SK-N-SH treated with all-trans-retinoic acid at 6 μM for 48 hours (cell line): ENCODE results near the gene MRPL46.

Experiments
- ATAC-seq: fragments of 200-7000 bp; cut with Tn5 transposase; 3 replicates; pipeline ENCODE4 v1.9.1; 2020; ENCODE audit warnings: mild to moderate bottlenecking, moderate library complexity
- ARNTL ChIP-seq: fragments of 450-650 bp; formaldehyde crosslinking; IDR thresholded peaks from 2 replicates; pipeline ENCODE4 v1.5.0; 2020; ENCODE audit warnings: low read depth, mild to moderate bottlenecking, moderate library complexity, borderline replicate concordance
- BACH2 ChIP-seq: fragments of 250-450 bp; sonication (Bioruptor Pico); IDR thresholded peaks from 2 replicates; pipeline ENCODE4 v1.9.0; 2021; ENCODE audit warnings: mild to moderate bottlenecking, borderline replicate concordance
- CSDC2 ChIP-seq: fragments of 250-450 bp; sonication (Bioruptor Pico); IDR thresholded peaks from 2 replicates; pipeline ENCODE4 v1.5.0; 2020; ENCODE audit warnings: mild to moderate bottlenecking, moderate library complexity
- ESRRG ChIP-seq: fragments of 250-450 bp; sonication (Bioruptor Pico); IDR thresholded peaks from 2 replicates; pipeline ENCODE4 v1.6.1; 2021; ENCODE audit warnings: mild to moderate bottlenecking
- GLIS3 ChIP-seq: fragments of 250-450 bp; sonication (Bioruptor Pico); IDR thresholded peaks from 2 replicates; pipeline ENCODE4 v1.5.0; 2020; ENCODE audit warnings: mild to moderate bottlenecking, moderate library complexity
- ISL1 ChIP-seq: fragments of 250-450 bp; sonication (Bioruptor Pico); IDR thresholded peaks from 2 replicates; pipeline ENCODE4 v2.1.2; 2022; ENCODE audit warnings: mild to moderate bottlenecking, moderate library complexity
- OSR1 ChIP-seq: fragments of 250-450 bp; sonication (Bioruptor Pico); IDR thresholded peaks from 2 replicates; pipeline ENCODE4 v1.8.0; 2022; ENCODE audit warnings: moderate library complexity, mild to moderate bottlenecking, inconsistent platforms
- PPARA ChIP-seq: fragments of 250-450 bp; sonication (Bioruptor Pico); IDR thresholded peaks from 2 replicates; pipeline ENCODE4 v1.5.0; 2020; ENCODE audit warnings: mild to moderate bottlenecking, borderline replicate concordance
- RARB ChIP-seq: fragments of 250-450 bp; sonication (Bioruptor Pico); IDR thresholded peaks from 2 replicates; pipeline ENCODE4 v1.8.0; 2021; ENCODE audit warnings: mild to moderate bottlenecking, moderate library complexity
- SNAI2 ChIP-seq: fragments of 250-450 bp; sonication (Bioruptor Pico); IDR thresholded peaks from 2 replicates; pipeline ENCODE4 v1.5.0; 2020; ENCODE audit warnings: mild to moderate bottlenecking, moderate library complexity
- TCF4 ChIP-seq: fragments of 250-450 bp; sonication (Bioruptor Pico); IDR thresholded peaks from 2 replicates; pipeline ENCODE4 v1.8.0; 2021; ENCODE audit warnings: mild to moderate bottlenecking, moderate library complexity, borderline replicate concordance
- ZC3H10 ChIP-seq: fragments of 250-450 bp; sonication (Bioruptor Pico); IDR thresholded peaks from 2 replicates; pipeline ENCODE4 v1.5.1; 2021; ENCODE audit warnings: mild to moderate bottlenecking, moderate library complexity
- ZFP3 ChIP-seq: fragments of 250-450 bp; sonication (Bioruptor Pico); IDR thresholded peaks from 2 replicates; pipeline ENCODE4 v1.5.0; 2020; ENCODE audit warnings: mild to moderate bottlenecking, moderate library complexity
- ZFP30 ChIP-seq: fragments of 450-650 bp; formaldehyde crosslinking; IDR thresholded peaks from 2 replicates; pipeline ENCODE4 v1.5.0; 2022; ENCODE audit warnings: mild to moderate bottlenecking, moderate library complexity
- ZNF565 ChIP-seq: fragments of 450-650 bp; formaldehyde crosslinking; conservative IDR thresholded peaks from 2 replicates; pipeline ENCODE4 v1.5.0; 2020; ENCODE audit warnings: low read depth, mild to moderate bottlenecking, moderate library complexity
- ZNF70 ChIP-seq: fragments of 450-650 bp; formaldehyde crosslinking; IDR thresholded peaks from 2 replicates; pipeline ENCODE4 v1.5.0; 2020; ENCODE audit warnings: mild to moderate bottlenecking, moderate library complexity
- ZNF8 ChIP-seq: fragments of 450-650 bp; formaldehyde crosslinking; IDR thresholded peaks from 2 replicates; pipeline ENCODE4 v1.5.0; 2020; ENCODE audit warnings: mild to moderate bottlenecking, moderate library complexity
- TF ChIP-seq, protein P1 (sequence below): fragments of 250-450 bp; sonication (Bioruptor Pico); IDR thresholded peaks from 2 replicates; pipeline ENCODE4 v1.8.0; 2021; ENCODE audit warnings: low read depth, mild to moderate bottlenecking, moderate library complexity, borderline replicate concordance
- TF ChIP-seq, protein P2 (sequence below): fragments of 250-450 bp; sonication (Bioruptor Pico); IDR thresholded peaks from 2 replicates; pipeline ENCODE4 v1.5.0; 2020; ENCODE audit warnings: mild to moderate bottlenecking, moderate library complexity
- TF ChIP-seq, protein P3 (sequence below): fragments of 250-450 bp; sonication (Bioruptor Pico); IDR thresholded peaks from 2 replicates; pipeline ENCODE4 v1.5.1; 2021; ENCODE audit warnings: mild to moderate bottlenecking, moderate library complexity
- TF ChIP-seq, protein P4 (sequence below): fragments of 250-450 bp; sonication (Bioruptor Pico); IDR thresholded peaks from 2 replicates; pipeline ENCODE4 v1.5.1; 2020; ENCODE audit warnings: low read depth, mild to moderate bottlenecking, moderate library complexity

MRPL46 gene

DNA sequence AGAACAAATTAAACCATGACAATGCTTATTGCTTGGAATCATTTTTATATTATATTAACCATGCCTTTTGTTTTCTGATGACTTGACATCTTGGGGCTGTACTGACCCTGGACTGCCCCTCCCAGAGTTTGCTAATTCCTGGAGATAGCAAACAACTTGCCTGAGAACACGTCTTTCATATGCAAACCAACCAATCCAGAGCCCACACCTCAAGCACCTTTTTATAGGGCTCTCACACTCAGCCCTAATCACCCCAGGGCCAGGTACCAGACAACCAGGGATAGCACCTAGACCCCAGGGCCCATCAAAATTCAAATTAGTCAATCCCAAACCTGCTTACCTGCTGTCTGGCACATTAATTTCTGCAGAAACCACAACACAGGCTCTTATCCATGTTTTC lies 37.3 kb upstream of the MRPL46 start:
- no peak for ATAC-seq
- no peak for TF ChIP-seq ZNF8
- no peak for TF ChIP-seq SNAI2 (CRISPR knock-in tag)
- no peak for TF ChIP-seq ZNF70
- no peak for TF ChIP-seq RARB
- no peak for TF ChIP-seq TCF4 (CRISPR knock-in tag)
- TF ChIP-seq, all 23 proteins: peak for 0

DNA sequence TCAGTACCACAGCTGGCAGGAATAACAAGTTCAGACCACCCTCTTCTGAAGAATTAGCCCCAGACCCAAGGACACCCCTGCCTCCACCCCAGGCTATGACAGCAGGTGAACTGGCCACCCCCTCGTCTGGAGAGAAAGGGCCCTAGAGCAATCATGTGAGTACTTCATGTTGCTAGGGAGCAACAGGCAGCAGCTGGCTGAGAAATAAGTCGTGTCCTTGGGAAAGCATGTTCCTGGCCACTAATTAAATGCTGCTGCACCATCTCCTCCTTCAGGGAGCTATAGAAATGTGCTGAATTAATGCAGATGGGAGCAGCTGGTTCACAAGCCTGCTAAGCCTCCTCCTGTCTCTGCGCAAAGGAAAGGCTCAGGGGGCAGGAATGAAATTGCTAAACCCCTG lies 31.8 kb upstream of the MRPL46 start:
- TF ChIP-seq ISL1 (CRISPR knock-in tag), result no peak
- no peak for TF ChIP-seq GLIS3 (CRISPR knock-in tag)
- no peak for TF ChIP-seq ZFP3 (CRISPR knock-in tag)
- no peak for TF ChIP-seq ARNTL (CRISPR knock-in tag)
- no peak for TF ChIP-seq ZNF565 (CRISPR knock-in tag)
- TF ChIP-seq, protein P1, sequence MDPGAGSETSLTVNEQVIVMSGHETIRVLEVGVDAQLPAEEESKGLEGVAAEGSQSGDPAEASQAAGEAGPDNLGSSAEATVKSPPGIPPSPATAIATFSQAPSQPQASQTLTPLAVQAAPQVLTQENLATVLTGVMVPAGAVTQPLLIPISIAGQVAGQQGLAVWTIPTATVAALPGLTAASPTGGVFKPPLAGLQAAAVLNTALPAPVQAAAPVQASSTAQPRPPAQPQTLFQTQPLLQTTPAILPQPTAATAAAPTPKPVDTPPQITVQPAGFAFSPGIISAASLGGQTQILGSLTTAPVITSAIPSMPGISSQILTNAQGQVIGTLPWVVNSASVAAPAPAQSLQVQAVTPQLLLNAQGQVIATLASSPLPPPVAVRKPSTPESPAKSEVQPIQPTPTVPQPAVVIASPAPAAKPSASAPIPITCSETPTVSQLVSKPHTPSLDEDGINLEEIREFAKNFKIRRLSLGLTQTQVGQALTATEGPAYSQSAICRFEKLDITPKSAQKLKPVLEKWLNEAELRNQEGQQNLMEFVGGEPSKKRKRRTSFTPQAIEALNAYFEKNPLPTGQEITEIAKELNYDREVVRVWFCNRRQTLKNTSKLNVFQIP, result no peak
- TF ChIP-seq, protein P2, sequence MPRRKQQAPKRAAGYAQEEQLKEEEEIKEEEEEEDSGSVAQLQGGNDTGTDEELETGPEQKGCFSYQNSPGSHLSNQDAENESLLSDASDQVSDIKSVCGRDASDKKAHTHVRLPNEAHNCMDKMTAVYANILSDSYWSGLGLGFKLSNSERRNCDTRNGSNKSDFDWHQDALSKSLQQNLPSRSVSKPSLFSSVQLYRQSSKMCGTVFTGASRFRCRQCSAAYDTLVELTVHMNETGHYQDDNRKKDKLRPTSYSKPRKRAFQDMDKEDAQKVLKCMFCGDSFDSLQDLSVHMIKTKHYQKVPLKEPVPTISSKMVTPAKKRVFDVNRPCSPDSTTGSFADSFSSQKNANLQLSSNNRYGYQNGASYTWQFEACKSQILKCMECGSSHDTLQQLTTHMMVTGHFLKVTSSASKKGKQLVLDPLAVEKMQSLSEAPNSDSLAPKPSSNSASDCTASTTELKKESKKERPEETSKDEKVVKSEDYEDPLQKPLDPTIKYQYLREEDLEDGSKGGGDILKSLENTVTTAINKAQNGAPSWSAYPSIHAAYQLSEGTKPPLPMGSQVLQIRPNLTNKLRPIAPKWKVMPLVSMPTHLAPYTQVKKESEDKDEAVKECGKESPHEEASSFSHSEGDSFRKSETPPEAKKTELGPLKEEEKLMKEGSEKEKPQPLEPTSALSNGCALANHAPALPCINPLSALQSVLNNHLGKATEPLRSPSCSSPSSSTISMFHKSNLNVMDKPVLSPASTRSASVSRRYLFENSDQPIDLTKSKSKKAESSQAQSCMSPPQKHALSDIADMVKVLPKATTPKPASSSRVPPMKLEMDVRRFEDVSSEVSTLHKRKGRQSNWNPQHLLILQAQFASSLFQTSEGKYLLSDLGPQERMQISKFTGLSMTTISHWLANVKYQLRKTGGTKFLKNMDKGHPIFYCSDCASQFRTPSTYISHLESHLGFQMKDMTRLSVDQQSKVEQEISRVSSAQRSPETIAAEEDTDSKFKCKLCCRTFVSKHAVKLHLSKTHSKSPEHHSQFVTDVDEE (CRISPR knock-in tag), result no peak
- no peak for TF ChIP-seq OSR1 (CRISPR knock-in tag)
- TF ChIP-seq ZC3H10 (CRISPR knock-in tag), result no peak
- no peak for TF ChIP-seq ZNF70
- ATAC-seq, result no peak

DNA sequence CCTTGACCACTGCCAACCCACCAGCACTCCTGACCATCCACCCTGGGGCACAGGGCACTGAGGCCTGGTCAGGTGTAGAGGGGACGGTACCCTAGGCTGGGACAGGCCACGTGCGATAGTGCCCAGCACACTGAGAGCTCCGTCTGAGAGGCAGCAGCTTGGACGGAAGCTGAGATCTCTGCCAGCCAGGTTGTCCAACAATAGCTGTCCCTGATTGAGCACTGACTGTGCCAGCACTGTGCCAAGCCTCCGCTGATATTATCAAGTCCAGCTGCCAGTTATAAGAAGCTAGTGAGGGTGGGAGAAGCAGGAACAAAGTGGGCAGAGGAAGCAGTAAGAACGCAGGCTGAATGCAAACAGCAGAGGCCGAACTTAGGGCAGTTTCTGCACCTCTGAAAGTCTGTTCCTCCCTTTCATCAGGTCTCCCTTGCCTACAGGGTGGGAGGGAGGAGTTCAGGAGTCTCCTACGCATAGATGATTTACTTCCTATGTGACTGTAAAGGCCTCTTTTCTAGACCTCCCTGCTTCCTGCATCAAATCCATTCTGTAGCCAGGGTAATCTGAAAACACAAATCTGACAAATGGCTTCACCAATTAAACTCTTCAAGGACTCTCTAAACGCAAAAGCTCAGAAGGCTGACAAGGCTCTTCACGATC lies 30.0 kb upstream of the MRPL46 start:
- TF ChIP-seq TCF4 (CRISPR knock-in tag) (no peak), BACH2 (CRISPR knock-in tag) (no peak), ZNF70 (no peak), GLIS3 (CRISPR knock-in tag) (no peak), ZFP30 (CRISPR knock-in tag) (no peak), ZFP3 (CRISPR knock-in tag) (no peak), OSR1 (CRISPR knock-in tag) (no peak), ISL1 (CRISPR knock-in tag) (no peak), ARNTL (CRISPR knock-in tag) (no peak), ZNF565 (CRISPR knock-in tag) (no peak), PPARA (CRISPR knock-in tag) (no peak), ESRRG (no peak), ZC3H10 (CRISPR knock-in tag) (no peak), CSDC2 (no peak), RARB (no peak)
- TF ChIP-seq, protein P3, sequence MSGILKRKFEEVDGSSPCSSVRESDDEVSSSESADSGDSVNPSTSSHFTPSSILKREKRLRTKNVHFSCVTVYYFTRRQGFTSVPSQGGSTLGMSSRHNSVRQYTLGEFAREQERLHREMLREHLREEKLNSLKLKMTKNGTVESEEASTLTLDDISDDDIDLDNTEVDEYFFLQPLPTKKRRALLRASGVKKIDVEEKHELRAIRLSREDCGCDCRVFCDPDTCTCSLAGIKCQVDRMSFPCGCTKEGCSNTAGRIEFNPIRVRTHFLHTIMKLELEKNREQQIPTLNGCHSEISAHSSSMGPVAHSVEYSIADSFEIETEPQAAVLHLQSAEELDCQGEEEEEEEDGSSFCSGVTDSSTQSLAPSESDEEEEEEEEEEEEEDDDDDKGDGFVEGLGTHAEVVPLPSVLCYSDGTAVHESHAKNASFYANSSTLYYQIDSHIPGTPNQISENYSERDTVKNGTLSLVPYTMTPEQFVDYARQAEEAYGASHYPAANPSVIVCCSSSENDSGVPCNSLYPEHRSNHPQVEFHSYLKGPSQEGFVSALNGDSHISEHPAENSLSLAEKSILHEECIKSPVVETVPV (CRISPR knock-in tag), result no peak
- TF ChIP-seq, protein P2 (CRISPR knock-in tag), result no peak
- TF ChIP-seq, protein P1, result no peak
- TF ChIP-seq, protein P4, sequence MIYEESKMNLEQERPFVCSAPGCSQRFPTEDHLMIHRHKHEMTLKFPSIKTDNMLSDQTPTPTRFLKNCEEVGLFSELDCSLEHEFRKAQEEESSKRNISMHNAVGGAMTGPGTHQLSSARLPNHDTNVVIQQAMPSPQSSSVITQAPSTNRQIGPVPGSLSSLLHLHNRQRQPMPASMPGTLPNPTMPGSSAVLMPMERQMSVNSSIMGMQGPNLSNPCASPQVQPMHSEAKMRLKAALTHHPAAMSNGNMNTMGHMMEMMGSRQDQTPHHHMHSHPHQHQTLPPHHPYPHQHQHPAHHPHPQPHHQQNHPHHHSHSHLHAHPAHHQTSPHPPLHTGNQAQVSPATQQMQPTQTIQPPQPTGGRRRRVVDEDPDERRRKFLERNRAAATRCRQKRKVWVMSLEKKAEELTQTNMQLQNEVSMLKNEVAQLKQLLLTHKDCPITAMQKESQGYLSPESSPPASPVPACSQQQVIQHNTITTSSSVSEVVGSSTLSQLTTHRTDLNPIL (CRISPR knock-in tag), result no peak
- TF ChIP-seq, all 23 proteins: peak for 0
- ATAC-seq, result no peak; the same call in 2 of the 3 replicates
